ENCODE results near the gene MX1.

The MX1 gene

GRCh38 chr21:41435706-41436105 is 9.7 kb downstream of the MX1 start:
- no peak for DNase-seq

GRCh38 chr21:41437729-41438128 is 11.7 kb downstream of the MX1 start:
- no peak for DNase-seq

- no peak for DNase-seq
Measured at GRCh38 chr21:41438425-41439113, 12.5 kb downstream of the MX1 start.

GRCh38 chr21:41439248-41439647 is 13.2 kb downstream of the MX1 start:
- DNase-seq = no peak

- no peak for DNase-seq
Measured at GRCh38 chr21:41441546-41441945, 15.5 kb downstream of the MX1 start.

GRCh38 chr21:41442481-41443186 is 16.6 kb downstream of the MX1 start:
- no peak for DNase-seq

- DNase-seq = no peak
Measured at GRCh38 chr21:41443562-41443961, 17.5 kb downstream of the MX1 start.

GRCh38 chr21:41444703-41445464 is 18.8 kb downstream of the MX1 start:
- no peak for DNase-seq

GRCh38 chr21:41445465-41445862 is 19.4 kb downstream of the MX1 start:
- no peak for DNase-seq

- DNase-seq = no peak
Measured at GRCh38 chr21:41446586-41446985, 20.5 kb downstream of the MX1 start.

GRCh38 chr21:41447356-41447755 is 21.3 kb downstream of the MX1 start:
- DNase-seq = no peak

- no peak for DNase-seq
Measured at GRCh38 chr21:41449613-41450012, 23.6 kb downstream of the MX1 start.

- no peak for DNase-seq
Measured at GRCh38 chr21:41451753-41452676, 26.0 kb downstream of the MX1 start.

GRCh38 chr21:41453198-41453597 is 27.2 kb downstream of the MX1 start:
- no peak for DNase-seq

- DNase-seq = no peak
Measured at GRCh38 chr21:41453761-41454160, 27.7 kb downstream of the MX1 start.

- no peak for DNase-seq
Measured at GRCh38 chr21:41458121-41458520, 32.1 kb downstream of the MX1 start.

- DNase-seq = no peak
Measured at GRCh38 chr21:41458559-41458958, 32.5 kb downstream of the MX1 start.

GRCh38 chr21:41459884-41460534 is 34.0 kb downstream of the MX1 start:
- DNase-seq = no peak

GRCh38 chr21:41460578-41461527 is 34.8 kb downstream of the MX1 start:
- DNase-seq = peak; percentile 21 to 65 (median 60)

- DNase-seq = no peak
Measured at GRCh38 chr21:41465176-41465781, 39.2 kb downstream of the MX1 start.
